ENCODE data around the gene RBP5. TPM values are rescaled to one million over a fixed set of nuclear protein-coding genes. Genes with fewer than 3 reads are reported as not detected.

Gene RBP5, protein sequence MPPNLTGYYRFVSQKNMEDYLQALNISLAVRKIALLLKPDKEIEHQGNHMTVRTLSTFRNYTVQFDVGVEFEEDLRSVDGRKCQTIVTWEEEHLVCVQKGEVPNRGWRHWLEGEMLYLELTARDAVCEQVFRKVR
- total RNA-seq, result 0.19 TPM in 1 of 2 replicates, not detected in the other

DNA sequence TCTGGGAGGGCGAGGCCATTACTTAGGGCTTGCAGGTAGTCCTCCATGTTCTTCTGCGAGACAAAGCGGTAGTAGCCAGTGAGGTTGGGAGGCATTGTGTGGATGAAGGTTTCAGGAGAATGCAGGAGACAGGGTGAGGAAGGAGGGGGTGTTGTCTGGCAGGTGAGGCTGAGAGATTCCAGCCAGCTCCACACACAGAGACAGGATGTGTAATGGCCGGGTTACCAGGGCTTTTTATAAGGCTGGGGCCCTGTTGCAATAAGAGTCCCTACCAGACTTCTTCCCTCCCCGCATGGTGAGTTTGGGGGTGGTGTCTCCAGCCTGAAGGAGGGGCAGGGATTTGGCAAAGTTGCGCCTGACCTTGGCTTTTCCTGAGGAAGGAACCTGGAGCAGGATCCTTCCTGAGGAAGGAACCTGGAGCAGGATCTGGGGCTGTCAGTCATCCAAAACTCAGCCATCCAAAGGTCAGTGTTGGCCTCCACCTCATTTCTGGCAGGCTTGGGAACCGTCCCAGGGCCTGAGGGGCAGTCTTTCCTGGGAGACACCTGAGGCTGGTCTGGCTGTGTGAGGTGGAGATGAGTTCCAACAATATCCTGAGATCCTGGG lies at the start of gene RBP5:
Gene RBP5, minus strand, starts transcription at position 209 of the 606 bp plus-strand sequence. Its CDS starts 114 bp downstream, at position 95.

DNA sequence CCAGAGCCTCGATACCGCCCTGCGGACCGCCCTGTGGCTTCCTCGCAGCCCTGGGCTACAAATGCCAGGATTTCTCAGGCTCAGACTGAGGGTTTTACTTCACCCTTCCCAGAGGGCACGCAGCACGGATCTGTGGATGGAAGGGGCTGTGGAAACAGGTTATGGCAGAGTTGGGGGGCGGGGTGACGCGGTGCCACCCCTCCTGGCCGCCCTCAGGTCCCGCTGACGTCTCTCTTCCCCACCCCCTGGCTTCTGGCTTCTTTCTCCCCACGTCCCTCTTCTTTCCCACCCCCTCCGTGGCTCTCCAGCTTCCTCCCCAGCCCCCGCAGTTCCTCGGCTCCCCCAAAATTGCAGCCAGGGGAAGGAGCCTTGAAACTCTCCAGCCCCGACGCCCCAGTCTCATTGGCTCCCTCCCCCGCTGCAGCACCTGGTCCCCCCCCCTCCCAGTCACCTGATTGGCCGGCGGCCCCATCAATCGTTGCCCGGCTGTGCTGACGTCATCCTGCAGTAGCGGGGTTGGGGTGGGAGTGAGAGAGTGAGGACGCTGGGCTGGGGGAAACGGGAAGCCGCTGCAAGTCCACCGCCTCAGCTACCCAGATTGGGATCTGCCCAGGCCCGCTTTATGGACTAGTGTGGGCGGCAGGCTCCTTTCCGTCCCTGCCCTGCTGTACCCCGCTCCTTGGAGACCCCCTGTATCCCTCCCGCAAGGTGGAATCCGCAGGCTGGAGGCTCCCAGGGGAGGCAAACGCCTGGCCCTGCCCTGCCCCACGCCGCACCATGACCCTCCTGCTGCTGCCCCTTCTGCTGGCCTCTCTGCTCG lies 1.4 kb upstream of the RBP5 start, which contains the start of gene CLSTN3:
Gene CLSTN3, plus strand, starts transcription at position 500 of the 820 bp plus-strand sequence. Its CDS starts 278 bp downstream, at position 778.

DNA sequence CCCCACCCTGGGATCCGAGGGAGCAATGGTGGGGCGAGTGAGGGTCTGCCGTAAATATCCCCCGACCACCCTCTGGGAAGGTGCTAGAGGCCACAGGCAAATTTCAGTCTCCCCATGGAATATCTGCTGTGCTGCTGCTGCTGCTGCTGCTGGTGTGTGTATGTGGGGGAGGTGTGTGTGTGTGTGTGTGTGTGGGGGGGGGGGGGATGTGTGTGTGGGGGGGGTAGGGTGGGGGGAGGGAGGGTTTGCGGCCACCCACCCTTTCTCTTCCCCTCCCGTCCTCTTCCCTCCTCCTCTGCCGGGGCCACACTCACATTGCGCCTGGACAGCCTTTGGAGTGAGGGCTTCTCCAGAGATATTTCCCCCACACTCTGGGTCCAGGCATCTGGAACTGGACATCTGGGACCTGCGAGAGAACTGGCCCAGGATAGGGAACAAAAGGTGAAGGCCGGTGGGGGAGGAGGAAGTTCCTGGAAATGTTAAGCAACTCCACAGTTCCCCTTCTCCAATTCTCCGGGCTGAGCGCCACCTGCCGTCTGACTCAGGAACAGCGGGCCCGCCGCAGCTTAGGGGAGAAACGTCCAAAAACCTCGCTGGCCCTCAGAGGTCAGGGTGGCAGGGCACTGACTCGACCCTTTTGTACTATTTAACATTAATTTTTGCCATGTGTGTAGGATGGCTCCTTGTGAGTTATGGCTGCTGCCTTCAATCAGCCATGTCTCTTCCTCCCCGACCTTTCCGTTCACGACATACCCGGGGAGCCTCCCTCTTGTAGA lies 19.7 kb downstream of the RBP5 start, which contains the start of gene C1RL:
Gene C1RL, minus strand, starts transcription at position 419 of the 776 bp plus-strand sequence. Its CDS starts 34 bp downstream, at position 385.

DNA sequence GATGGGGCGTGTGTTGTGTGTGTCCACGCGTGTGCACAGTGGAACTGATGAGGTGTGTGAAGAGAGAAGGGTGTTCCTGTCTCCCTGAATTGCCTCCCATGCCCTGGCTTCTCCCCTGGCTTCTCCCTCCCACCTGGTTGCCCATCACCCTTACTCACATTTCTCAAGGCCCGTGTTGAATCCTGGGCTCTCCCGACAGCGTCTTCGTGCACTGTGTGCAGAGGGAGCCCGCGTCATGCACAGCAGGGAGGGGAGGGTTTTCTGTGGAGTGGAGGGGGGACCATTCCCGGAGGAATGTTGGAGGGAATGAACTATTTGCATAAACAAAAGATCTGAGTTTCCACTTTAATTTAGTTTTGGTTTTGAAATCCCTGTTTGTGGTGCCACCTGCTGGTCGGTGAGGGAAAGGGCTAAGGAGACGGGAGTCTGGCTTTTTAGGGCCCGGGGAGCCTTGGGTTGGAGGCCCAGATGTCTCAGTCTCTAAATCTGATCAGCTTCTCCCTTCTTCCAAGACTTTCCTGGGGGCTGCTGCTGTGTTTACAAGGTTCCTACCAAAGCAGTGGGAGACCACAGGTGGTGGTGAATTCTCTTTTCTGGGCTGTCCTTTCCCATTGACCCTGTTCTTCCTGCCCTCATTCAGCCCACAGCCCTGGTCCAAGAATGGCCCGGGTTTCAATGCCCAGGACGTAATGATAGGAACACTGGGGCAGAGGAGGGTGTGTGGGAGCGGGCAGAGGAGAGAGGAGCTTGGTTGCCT lies 36.3 kb downstream of the RBP5 start, which contains the start of gene C1R:
Gene C1R, minus strand, starts transcription at position 217 of the 757 bp plus-strand sequence. Its CDS starts 57 bp downstream, at position 160.

Other genes starting within 250 kb of the RBP5 start
- gene LRRC23, start 224.1 kb downstream of the RBP5 start, total RNA-seq, result 3.0 and 7.5 TPM in 2 replicates
- 5.6 and 33.4 TPM in 2 replicates for gene ENO2, start 214.3 kb downstream of the RBP5 start, total RNA-seq
- 8.1 and 15.3 TPM in 2 replicates for gene ATN1, start 200.9 kb downstream of the RBP5 start, total RNA-seq
- not detected in 2 replicates for gene RNU7-1, start 185.1 kb downstream of the RBP5 start, total RNA-seq
- 115 and 143 TPM in 2 replicates for gene C12orf57, start 184.9 kb downstream of the RBP5 start, total RNA-seq
- 0.09 and 0.19 TPM in 2 replicates for gene PTPN6, start 177.5 kb downstream of the RBP5 start, total RNA-seq
- 143 and 181 TPM in 2 replicates for gene PHB2, start 158.2 kb downstream of the RBP5 start, total RNA-seq
- 37.2 and 38.7 TPM in 2 replicates for gene EMG1, start 158.0 kb downstream of the RBP5 start, total RNA-seq
- gene LPCAT3, start 110.4 kb downstream of the RBP5 start, total RNA-seq, result 4.5 and 5.4 TPM in 2 replicates
- 0.18 and 2.7 TPM in 2 replicates for gene C1S, start 68.2 kb downstream of the RBP5 start, total RNA-seq
- gene C1R, start 36.4 kb downstream of the RBP5 start, total RNA-seq, result 1.2 and 2.4 TPM in 2 replicates
- gene C1RL, start 19.7 kb downstream of the RBP5 start, total RNA-seq, result 13.0 and 16.9 TPM in 2 replicates
- 14.3 and 17.2 TPM in 2 replicates for gene CLSTN3, start 1.5 kb upstream of the RBP5 start, total RNA-seq
- 22.3 and 25.8 TPM in 2 replicates for gene PEX5, start 60.8 kb upstream of the RBP5 start, total RNA-seq
- not detected in 2 replicates for gene ACSM4, start 175.2 kb upstream of the RBP5 start, total RNA-seq

All from endothelial cell of coronary artery (primary cell).